GM21447 (cell line): Measurements from ENCODE around the gene DOC2B.
"Not testable (repeated sequence)": the region's sequence is repeated elsewhere in the genome, so short reads cannot be mapped to it uniquely, and the experiment has no call there.

Source experiments
- ATAC-seq: cut with Tn5 transposase; IDR thresholded peaks from one replicate; pipeline ENCODE4 v1.9.1; 2021; ENCODE audit not compliant: unreplicated experiment

DOC2B gene

DNA sequence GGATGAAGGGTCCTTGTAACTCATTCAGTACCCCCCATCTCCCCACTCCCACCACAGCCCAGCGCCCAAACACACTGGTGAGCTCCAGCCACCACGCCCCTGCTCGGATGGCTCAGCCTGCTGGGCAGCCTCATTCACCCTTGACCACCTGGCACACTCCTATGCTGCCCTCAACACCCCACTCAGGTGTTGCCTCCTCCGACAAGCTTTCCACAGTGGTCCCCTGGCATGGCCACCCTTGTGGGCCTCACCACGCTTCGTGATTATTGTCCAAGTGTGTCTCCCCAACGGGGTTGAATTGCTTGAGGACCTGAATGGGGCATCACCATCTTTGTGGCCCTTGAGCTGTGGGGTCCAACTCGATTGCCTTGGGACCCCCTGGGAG is 12.0 kb upstream of the DOC2B start:
- no peak for ATAC-seq

DNA sequence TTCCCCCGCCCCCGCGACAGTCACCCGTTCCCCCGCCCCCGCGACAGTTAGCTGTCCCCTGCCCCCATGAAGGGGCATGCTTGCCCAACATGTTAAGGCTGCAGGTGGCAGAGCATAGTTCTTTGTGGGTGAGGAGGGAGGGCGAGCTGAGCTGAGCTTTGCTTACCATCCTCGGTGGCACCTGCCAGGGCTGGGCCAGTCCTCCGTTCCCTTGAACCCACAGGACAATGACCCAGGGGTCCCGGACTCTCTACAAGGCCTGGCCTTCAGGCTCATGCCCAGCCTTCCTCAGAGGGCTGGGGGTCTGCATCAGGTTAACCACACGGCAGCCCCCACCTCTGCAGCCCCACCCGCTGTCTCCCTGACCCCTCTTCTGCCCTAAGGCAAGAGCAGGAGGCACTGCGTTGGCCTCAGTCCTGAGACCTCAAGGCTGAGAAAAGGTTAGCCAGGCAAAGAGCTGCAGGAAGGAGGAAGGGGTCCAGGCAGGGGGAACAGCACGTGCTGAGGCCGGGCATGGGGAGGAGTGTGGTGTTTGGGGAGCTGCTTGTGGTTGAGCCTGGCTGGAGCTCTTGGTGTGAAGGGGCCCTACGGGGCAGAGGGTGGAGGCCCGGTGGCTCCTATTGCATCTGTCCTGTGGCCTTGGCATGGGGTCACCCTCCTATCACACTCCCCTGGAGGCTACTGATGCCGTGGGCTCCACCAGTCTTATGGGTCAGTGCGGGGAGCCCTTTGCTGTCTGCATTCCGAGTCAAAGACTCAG is 11.4 kb upstream of the DOC2B start:
- ATAC-seq, result no peak

DNA sequence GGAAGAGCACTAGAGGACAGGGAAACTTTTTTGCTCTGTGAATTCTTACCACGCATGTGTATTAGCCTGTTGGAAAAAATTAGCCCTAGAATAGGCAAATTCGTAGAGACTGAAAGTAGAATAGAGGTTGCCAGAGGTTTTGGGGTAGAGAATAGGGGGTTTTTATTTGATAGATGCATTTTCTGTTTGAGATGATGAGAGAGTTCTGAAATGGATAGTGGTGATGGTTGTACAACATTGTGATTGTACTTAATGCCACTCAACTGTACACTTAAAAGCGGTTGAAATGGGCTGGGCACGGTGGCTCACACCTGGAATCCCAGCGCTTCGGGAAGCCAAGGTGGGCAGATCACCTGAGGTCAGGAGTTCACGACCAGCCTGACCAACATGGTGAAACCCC is 8.0 kb upstream of the DOC2B start:
- ATAC-seq, result no peak

DNA sequence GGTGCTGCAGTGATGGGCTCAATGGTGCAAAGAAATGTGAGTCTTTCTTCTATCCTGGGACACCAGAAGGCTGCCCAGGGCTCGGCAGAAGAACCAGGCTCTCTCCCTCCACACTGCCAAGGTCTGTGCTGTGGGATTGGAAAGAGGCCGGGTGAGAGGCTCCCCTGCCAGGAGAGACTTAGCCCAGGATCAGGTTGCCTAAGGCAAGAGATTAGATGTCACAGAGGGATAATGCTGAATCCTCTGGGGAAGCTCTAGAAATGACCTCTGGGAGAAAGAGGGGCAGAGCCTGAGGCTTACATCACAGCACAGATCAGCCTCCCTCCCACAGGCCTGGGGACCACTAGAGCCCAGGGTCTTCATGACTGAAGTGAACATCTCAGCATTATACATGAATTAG is 5.7 kb upstream of the DOC2B start:
- no peak for ATAC-seq

DNA sequence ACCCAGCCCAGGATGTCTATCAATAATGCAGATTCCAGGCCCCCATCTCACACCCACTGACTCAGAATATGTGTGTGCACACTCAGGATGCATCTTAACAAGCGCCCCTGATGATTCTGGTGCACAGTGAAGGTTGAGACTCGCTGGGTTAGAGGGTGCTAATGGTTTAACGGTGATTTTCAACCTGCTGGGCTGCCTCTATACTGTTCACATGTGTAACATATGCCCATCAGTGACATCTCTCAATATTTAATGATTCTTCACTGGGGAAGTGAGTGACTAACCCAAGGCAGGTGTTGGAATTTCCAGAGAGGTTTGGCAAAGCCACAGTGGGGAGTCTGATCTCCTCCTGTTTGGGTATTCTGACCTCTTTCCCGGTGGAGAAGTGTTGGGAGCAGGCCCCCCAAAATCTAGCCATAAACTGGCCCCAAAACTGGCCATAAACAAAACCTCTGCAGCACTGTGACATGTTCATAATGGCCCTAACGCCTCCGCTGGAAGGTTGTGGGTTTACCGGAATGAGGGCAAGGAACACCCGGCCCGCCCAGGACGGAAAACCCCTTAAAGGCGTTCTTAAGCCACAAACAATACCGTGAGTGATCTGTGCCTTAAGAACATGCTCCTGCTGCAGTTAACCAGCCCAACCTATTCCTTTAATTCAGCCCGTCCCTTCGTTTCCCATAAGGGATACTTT is 4.1 kb upstream of the DOC2B start:
- no peak for ATAC-seq

DNA sequence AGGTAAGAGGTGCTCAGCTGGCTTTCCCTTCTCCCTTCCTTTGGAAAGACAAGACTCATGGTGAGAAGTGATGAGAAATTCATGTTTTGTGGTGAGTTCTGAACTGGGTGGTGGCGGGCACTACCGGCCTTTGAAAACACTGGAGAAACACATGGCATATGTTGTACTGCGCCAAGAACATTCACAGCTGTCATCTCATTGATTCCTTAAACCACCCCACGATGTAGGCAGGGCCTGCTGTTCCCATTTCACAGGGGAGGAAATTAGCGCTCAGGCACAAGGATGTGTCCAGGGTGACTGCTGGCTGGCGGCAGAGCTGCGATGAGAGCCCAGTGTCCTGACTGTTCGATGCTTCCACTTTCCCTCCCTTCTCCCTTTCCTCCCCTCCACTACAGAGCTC is 1.6 kb upstream of the DOC2B start:
- no peak for ATAC-seq

DNA sequence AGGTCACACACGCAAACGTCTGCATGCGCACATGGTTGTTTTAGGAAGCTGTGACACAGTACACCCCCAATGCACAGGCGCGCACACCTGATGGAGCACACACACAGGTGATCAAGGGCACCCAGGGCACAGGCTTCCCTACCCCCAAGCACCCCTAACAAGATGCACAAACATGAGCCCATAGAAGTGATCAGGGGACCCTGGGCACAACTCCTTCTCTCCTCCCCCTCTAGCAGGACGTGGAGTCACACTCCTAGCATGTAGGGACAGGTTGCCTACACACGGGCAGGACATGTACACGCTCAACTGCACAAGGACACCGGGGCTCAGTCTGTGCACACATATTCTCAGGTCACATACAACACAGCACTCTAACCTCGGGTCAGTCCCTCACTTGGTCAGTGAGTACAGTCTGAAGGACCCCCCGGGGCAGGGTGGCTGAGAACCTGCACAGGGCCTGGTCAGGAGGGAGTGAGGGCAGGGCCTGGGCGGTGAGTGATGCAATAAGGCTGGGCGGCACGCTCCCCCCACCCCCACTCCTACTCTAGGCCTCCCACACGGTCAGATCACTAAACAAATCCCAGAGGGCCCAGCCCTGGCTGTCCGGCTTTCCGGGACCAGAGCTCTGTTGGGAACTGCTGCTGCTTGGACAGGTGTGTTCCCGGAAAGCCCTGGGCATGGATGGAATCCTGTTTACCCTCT is 751 bp upstream of the DOC2B start:
- ATAC-seq, result no peak

DNA sequence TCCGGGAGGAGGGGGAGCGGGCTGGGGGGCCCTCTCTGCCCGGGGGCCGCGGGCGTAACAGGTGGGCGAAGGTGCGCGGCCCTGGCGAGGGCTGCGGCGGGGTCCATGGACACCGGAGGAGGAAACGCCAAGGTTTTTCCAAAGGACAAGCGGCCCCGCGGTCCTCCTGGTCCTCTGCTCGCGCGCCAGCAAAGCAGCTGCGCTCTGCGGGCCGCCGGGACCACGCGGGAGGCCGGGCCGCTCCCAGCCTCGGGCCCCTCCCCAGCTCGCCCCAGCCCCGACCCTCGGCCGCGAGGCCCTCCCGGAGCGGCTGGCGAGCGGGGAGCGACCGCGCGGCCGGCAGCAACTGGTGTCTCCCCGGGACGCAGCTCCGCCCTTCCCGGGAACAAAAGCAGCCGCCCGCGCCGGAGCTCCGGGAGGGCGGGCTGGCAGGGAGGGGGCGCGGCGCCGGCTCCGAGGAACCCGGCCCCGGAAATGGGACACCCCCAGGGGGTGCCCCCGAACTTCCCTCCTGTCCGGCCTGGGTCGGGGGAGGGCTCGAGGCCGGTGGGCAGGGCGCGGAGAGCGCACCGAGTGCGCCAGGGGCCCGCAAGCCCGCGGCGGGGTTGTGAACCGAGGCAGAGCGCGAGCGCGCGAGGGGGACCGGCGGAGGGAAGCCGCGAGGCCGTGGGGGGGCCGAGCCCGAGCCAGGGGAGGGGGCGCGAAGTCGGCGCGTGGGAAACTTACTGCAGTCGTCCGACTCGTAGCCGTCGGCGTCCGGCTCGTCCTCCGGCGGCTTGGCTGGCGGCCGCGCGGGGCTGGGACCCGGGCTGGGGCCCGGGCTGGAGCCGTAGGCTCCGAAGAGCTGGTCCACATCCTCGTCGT is 837 bp downstream of the DOC2B start:
- ATAC-seq, result no peak

DNA sequence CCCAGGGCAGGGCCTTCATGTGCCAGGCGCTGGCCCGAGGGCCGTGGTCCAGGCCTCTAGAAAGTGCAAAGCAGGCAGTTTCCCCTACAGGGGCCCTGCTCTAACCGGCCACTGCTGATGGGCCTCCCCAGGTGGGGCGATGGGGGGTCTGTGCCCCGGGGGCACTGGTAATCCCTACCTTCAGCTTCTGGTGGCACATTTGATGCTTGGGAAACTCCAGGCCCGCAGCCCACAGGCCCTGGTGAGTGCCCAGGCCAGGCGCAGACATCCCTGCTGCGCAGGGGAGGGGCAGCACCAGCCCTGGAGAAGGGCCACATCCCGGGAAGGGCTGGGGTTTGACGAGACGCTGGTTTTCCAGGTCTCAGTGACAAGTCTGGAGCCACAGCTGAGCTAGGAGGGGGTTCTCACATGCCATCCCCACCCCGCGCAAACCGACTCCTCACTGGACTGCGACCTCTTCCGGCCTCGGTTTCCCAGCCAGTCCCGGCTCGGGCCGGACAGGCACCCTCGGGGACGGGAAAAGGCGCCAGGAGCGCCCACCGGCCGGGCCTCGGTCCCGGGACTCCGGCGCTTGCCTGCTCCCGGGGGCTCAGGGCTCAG is 1.6 kb downstream of the DOC2B start:
- no peak for ATAC-seq

DNA sequence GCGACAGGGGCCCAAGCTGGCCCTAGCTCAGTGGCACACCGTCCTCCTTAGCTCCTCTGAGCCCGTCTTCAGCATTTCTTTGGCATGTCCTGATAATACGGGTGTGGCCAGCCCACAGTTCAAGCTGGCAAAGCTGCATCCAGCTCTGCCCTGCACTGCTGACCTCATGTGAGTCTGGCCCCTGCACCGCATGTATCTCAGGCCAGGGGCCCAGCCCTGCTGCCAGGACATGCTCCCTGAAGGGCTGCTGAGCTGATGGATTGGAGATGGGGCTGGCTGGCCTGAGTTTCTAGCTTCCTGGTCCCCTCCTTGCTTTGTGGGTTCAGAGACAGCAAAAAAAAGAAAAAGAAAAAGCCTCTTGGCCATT is 2.4 kb downstream of the DOC2B start:
- ATAC-seq, result no peak

DNA sequence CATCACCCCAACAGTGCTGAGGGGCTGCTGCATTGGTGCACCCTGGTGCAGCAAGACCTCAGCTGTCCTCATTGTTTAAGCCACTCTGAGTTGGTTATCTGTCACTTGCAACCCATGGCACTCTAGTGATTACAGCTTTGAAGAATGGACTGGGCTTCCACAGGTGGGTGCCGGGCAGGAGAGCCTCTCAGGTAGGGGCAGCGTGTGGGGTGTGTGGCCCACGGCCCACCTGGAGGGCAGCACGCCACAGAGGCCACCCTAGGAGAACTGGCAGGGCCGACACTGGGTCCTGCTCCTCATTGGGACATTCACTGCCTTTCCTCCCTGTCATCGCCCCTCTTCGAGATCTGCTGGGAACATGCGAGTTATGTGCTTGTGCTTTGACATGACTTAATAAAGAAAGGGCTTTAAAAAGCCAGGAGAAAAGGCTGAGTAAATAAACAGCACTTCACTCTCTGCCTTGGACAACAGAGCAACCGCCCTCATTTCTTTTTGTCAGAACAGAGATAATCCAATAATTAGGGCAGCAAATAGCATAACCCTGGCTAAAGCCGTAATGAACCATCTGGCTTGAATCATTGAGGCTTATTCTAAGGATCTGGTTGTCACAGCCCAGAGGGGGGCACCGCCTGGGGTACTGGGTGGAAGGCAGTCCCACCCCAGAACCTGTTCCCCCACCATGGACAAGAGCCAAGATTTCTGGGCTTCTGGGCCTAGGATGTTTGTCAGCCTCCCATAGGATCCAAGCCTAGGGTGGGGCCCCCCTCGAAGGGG is 3.0 kb downstream of the DOC2B start:
- ATAC-seq, result no peak

DNA sequence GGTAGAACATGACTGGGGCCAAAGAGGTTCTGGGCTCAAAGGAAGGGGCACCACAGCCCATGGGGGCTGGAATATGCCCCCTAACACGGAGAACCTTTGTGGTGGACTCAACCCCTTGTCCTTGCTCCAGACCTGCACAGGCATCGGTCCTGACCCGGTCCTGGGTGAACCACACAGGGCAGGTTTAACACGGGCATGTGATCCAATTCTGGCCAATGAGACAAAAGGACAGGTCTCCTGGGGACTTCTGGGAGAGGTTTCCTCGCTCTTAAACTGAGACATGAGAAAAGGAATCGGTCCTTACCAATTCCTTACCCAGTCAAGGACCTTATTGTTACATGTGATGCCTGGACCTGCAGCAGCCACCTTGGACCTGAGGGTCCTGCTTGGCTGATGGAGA is 3.7 kb downstream of the DOC2B start:
- ATAC-seq, result no peak

DNA sequence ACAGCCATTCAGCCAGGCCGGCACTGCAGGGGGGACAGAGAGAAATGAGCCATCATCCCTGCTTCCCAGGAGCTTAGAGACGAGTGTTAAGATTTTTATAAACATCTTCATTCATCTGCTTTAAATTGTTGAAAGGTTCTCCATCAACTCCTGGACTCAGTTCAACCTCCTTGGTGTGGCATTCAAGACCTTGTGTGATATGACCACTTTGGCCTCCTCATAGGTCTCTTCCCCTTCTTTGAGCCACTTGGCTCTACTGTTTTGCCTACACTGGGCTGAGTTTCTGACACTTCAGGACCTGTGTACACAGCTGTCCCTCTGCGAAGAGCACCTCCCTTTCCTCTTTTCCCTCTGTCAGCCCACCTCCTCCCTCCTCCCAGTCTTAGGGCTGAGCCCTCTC is 4.3 kb downstream of the DOC2B start:
- ATAC-seq, result no peak

DNA sequence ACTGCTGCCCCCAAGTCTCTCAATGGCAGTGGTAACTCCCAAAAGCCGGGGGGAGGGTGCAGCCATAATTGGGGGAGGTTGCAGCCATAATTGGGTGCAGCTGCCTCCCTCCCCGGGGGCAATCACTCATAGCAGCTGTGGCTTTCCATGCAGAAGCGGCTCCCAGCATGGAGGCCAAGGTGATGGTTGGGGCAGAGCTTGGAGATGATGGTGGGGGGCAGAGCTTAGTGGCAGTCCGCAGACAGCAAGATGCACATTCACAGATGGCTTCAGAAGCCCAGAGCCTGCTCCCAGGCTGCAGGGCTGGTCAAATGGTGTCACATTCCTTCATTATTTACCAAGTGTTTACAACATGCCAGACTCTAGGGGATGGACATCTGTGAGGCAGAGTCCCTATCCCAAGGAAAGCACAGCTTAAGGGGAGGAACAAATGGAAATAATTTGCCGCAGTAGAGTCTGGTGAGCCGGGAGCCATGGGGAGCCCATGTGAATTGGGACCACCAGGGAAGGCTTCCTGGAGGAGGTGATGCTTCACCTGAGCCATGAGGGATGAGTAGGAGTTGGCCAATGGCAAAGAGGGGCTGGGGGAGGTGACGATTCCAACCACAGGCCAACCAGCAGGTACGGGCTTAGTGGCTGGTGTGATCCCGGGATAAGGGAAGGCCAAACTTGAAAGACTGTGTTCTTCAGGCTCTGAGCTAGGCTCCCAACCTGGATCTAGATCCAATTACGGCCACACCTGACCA is 8.1 kb downstream of the DOC2B start:
- ATAC-seq, result no peak

DNA sequence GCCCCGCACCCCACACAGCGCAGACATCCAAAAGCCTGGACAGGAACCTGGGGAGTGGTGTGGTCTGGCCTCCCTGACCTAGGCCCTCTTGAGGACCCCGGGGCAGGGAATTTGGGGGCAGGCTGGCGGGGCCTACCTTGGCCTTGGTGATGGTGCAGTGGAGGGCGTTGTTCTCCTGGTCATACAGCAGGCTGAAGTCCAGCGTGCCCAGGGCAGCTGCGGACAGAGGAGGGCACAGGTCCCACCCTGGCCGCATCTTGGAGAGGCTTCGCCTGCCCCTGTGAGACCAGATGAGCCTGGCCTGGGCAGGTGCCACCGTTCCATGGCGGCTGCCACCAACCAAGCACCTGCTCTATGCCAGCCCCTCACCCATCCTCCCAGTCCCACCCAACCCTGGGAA is 9.0 kb downstream of the DOC2B start:
- ATAC-seq, result no peak

DNA sequence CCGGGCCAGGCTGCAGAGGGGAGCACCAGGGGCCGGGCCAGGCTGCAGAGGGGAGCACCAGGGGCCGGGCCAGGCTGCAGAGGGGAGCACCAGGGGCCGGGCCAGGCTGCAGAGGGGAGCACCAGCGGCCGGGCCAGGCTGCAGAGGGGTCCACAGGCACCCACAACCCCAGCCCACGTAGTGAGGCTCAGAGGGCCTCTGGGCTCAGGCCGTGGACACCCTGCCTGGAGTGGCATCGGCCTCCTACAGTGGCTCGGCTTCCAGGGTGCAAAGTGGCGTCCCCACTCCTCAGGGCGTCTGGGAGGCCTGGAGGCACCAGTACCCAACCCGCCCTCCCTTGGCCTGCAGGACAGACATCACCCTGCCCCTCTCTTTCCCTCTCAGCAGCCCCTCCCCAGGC is 9.6 kb downstream of the DOC2B start:
- no peak for ATAC-seq

DNA sequence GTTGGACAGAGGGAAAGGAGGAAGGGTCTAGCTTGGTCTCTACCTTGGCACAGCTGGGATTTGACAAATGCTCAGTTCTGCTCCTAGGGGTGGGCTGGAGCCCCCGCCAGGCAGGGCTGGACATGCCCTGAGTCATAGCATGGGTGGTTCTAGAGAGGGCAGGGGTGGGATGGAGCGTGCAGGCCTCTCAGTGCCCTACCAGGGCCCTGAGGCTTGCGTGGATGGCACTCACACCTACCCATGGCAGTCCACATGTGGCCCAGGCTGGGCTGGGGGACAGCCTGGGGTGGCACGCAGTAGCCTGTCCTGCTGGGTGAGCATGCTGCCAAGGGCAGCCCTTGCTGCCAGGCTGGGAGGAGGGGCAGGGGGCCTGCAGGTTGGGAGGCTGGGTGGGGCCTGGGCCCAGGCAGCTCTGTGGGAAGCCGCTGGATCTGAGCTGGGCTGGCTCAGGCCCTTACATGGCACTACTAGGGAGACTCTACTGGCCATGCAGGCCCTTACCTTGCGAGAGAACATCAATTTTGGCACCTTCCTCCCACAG is 11.2 kb downstream of the DOC2B start:
- ATAC-seq, result no peak

DNA sequence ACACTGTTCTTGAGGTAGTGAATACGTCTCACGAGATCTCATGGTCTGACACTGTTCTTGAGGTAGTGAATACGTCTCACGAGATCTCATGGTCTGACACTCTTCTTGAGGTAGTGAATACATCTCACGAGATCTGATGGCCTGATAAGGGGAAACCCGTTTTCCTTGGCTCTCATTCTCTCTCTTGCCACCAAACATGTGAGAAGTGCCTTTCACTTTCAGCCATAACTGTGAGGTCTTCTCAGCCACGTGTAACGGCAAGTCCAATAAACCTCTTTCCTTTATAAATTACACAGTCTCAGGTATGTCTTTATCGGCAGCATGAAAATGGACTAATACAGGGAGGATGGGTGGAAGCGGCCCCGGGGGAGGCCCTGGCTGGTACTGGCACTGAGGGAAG is 12.8 kb downstream of the DOC2B start:
- not testable (repeated sequence) for ATAC-seq

DNA sequence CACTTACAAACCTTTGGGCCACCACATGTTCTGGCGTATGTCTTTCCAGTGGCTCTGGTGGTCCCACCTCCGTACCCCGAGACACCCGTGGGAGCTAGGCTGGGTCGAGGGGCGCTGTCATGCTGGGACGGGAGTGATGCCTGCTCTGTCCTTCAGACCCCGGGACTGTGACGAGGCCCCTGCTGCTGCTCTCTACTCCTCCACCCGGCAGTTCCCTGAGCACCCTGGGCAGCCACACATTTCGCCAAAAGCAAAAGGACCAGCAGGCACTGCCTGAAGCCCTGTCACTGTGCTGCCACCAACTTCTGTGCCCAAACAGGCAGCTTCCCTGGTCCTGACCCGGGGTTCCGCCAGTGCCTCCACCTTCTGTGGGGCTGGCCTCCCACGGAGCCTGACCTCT is 15.5 kb downstream of the DOC2B start:
- no peak for ATAC-seq
